OCI-LY7 (cell line): ENCODE measurements around the gene CENPV. TPM values are rescaled to one million over a fixed set of nuclear protein-coding genes. Genes with fewer than 3 reads are reported as not detected.

ENCODE experiments used
- BruUV-seq: library from RNA; stranded (reverse); fragments of 400-500 nt; replicated peaks from 2 replicates; lab custom pipeline; 2021; lab: Mats Ljungman, UMichigan
- CTCF ChIA-PET: fragments of 300-600 bp; sonication (Branson Sonifier 250); formaldehyde crosslinking; loops from one replicate; lab custom pipeline; 2022; ENCODE audit warnings: antibody characterized with exemption; ENCODE audit not compliant: unreplicated experiment; lab: Charles Lee
- POLR2A ChIA-PET: fragments of 300-600 bp; sonication (Branson Sonifier 250); formaldehyde crosslinking; loops from one replicate; lab custom pipeline; 2022; ENCODE audit warnings: antibody characterized with exemption; lab: Charles Lee
- DNase-seq: peaks from one replicate; pipeline ENCODE4 v3.0.0-alpha.2; 2015; ENCODE audit warnings: low spot score
- H2AFZ ChIP-seq: fragments of 200-600 bp; sonication (generic), shearing (Covaris generic); 2 replicates; pipeline ENCODE4 v1.6.1; 2014; ENCODE audit warnings: mild to moderate bottlenecking, antibody characterized with exemption, low read length, moderate library complexity
- H3K27ac ChIP-seq: fragments of 200-600 bp; sonication (generic); 2 replicates; pipeline ENCODE4 v1.5.1; 2014; ENCODE audit warnings: mixed run types, low read depth, mild to moderate bottlenecking, moderate library complexity, low read length, inconsistent platforms; ENCODE audit not compliant: poor library complexity, severe bottlenecking
- H3K36me3 ChIP-seq: fragments of 200-600 bp; sonication (generic); 2 replicates; pipeline ENCODE4 v1.6.1; 2014; ENCODE audit warnings: mild to moderate bottlenecking, antibody characterized with exemption, low read length, moderate library complexity, mixed read lengths; ENCODE audit not compliant: insufficient read depth
- H3K4me1 ChIP-seq: fragments of 200-600 bp; sonication (generic); 2 replicates; pipeline ENCODE4 v1.5.1; 2014; ENCODE audit warnings: mild to moderate bottlenecking, low read length; ENCODE audit not compliant: insufficient read depth, poor library complexity, severe bottlenecking
- H3K4me2 ChIP-seq: fragments of 200-600 bp; sonication (generic); 2 replicates; pipeline ENCODE4 v1.6.1; 2014; ENCODE audit warnings: mild to moderate bottlenecking, low read length
- H3K4me3 ChIP-seq: fragments of 200-600 bp; sonication (generic); 2 replicates; pipeline ENCODE4 v1.5.1; 2014; ENCODE audit warnings: mild to moderate bottlenecking, low read depth, low read length; ENCODE audit not compliant: poor library complexity, severe bottlenecking
- H3K79me2 ChIP-seq: fragments of 200-600 bp; sonication (generic); 2 replicates; pipeline ENCODE4 v1.6.1; 2016; ENCODE audit warnings: low read depth, mild to moderate bottlenecking, low read length, moderate library complexity, mixed read lengths; ENCODE audit not compliant: insufficient read depth
- H3K9me2 ChIP-seq: fragments of 200-600 bp; sonication (generic); 2 replicates; pipeline ENCODE4 v1.6.1; 2016; ENCODE audit warnings: mild to moderate bottlenecking, low read length, mixed read lengths; ENCODE audit not compliant: insufficient read depth
- H3K9me3 ChIP-seq: fragments of 200-600 bp; sonication (generic); 2 replicates; pipeline ENCODE4 v1.6.1; 2014; ENCODE audit warnings: mild to moderate bottlenecking, mixed run types, low read length, mixed read lengths
- H4K20me1 ChIP-seq: fragments of 200-600 bp; sonication (generic); 2 replicates; pipeline ENCODE4 v1.6.1; 2014; ENCODE audit warnings: mild to moderate bottlenecking, antibody characterized with exemption, low read length, moderate library complexity, mixed read lengths; ENCODE audit not compliant: insufficient read depth
- EZH2phosphoT487 ChIP-seq: fragments of 200-600 bp; sonication (generic); IDR thresholded peaks from 2 replicates; pipeline ENCODE4 v1.6.1; 2018; ENCODE audit warnings: low read depth, borderline replicate concordance, mild to moderate bottlenecking, mixed run types, antibody characterized with exemption, low read length, moderate library complexity, mixed read lengths
- intact Hi-C: fragments of 100-400 bp; cut with micrococcal nuclease; formaldehyde crosslinking; loops from one replicate; pipeline ENCODE4 v1.10.0; 2022; ENCODE audit not compliant: unreplicated experiment
- total RNA-seq, 2 experiments: library from RNA; depleted of rRNA in 1 of 2; stranded (reverse); fragments of >200 nt in 1 of 2; shearing (Covaris generic) in 1 of 2; gene quantifications; 2 replicates each; pipeline ENCODE4 v1.2.3, GENCODE V29; 2014 to 2022
- TF ChIP-seq, protein P1 (sequence below): fragments of 200-600 bp; sonication (generic); conservative IDR thresholded peaks from 2 replicates; pipeline ENCODE4 v1.5.1; 2014; ENCODE audit warnings: mild to moderate bottlenecking, antibody characterized with exemption, low read length, moderate library complexity, mixed read lengths

Gene CENPV
- total RNA-seq, 2 experiments from 2014 or later: 77.3 to 78.8 TPM

- Histone ChIP-seq H3K4me1 (peaks cover 8% of the 10 kb centered on the region), H3K9me3 (no peaks in the 10 kb centered on the region), H4K20me1 (no peaks in the 10 kb centered on the region), H3K9me2 (no peaks in the 10 kb centered on the region), H2AFZ (no peak overlapping the region), H3K4me3 (no peak overlapping the region), H3K79me2 (no peaks in the 10 kb centered on the region), H3K4me2 (no peak overlapping the region), H3K36me3 (no peaks in the 10 kb centered on the region), H3K27ac (no peak overlapping the region)
- POLR2A ChIA-PET: interaction anchor here (0.6 kb wide), 2 partner anchors 37 to 122 kb away, joined by 4 to 5 read pairs; no protein-coding TSS in a partner anchor
- no peak for DNase-seq
- BruUV-seq: no TSS peak
- intact Hi-C loops: no loop called here
- TF ChIP-seq, protein P1, sequence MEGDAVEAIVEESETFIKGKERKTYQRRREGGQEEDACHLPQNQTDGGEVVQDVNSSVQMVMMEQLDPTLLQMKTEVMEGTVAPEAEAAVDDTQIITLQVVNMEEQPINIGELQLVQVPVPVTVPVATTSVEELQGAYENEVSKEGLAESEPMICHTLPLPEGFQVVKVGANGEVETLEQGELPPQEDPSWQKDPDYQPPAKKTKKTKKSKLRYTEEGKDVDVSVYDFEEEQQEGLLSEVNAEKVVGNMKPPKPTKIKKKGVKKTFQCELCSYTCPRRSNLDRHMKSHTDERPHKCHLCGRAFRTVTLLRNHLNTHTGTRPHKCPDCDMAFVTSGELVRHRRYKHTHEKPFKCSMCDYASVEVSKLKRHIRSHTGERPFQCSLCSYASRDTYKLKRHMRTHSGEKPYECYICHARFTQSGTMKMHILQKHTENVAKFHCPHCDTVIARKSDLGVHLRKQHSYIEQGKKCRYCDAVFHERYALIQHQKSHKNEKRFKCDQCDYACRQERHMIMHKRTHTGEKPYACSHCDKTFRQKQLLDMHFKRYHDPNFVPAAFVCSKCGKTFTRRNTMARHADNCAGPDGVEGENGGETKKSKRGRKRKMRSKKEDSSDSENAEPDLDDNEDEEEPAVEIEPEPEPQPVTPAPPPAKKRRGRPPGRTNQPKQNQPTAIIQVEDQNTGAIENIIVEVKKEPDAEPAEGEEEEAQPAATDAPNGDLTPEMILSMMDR: no peak
- TF ChIP-seq EZH2phosphoT487: no peak
- CTCF ChIA-PET: no interaction called here
Measured at GRCh38 chr17:16358394-16358793, 5.1 kb upstream of the CENPV start.

DNA sequence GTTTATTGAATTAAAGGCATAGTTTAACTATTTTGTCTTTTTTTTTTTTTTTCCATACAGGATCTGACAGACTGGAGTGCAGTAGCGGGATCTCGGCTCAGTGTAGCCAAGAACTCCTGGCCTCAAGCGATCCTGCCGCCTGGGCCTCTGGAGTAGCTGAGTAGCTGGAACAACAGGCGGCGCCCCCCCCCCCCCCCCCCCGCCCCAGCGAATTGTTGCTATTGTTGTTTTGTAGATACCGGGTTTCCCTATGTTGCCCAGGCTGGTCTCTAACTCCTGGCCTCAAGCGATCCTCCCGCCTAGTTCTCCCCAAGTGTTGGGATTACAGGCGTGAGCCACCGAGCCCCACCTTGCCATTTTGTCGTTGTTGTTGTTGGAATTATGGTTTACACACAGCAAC lies 1.3 kb upstream of the CENPV start:
- no peaks in the 10 kb centered on the region for H3K9me3 ChIP-seq
- peaks cover 5% of the 10 kb centered on the region; the same call in 1 of the 2 replicates for H4K20me1 ChIP-seq
- intact Hi-C loops: loop anchor here (5.0 kb wide), 1 partner anchor 137 kb away; the partner anchor contains the start of genes NCOR1 and PIGL
- ChIA-PET POLR2A (interaction anchor here (0.5 to 0.7 kb wide), 2 partner anchors 9 to 83 kb away, joined by 4 to 5 read pairs; no protein-coding TSS in a partner anchor), CTCF (interaction anchor here (0.6 kb wide), 1 partner anchor 9 kb away, joined by 3 read pairs; no protein-coding TSS in a partner anchor)
- peaks cover 29% of the 10 kb centered on the region for H3K4me1 ChIP-seq
- H3K4me2 ChIP-seq: no peak overlapping the region
- peaks cover 31% of the 10 kb centered on the region for H3K79me2 ChIP-seq
- peaks cover 5% of the 10 kb centered on the region for H3K36me3 ChIP-seq
- TF ChIP-seq, protein P1: no peak
- TF ChIP-seq EZH2phosphoT487: no peak
- no peak overlapping the region for H3K4me3 ChIP-seq
- no TSS peak for BruUV-seq
- no peak overlapping the region for H2AFZ ChIP-seq
- no peak overlapping the region for H3K27ac ChIP-seq
- H3K9me2 ChIP-seq: no peaks in the 10 kb centered on the region
- DNase-seq: no peak
